Testis (tissue), 2 donors: ENCODE measurements around the gene ERAP2.

Experiments
- POLR2A ChIP-seq: fragments of 450-650 bp; IDR thresholded peaks from one replicate; pipeline ENCODE4 v1.6.1; 2017; ENCODE audit warnings: antibody characterized with exemption, mild to moderate bottlenecking, moderate library complexity
- TF ChIP-seq, protein P1 (sequence below), 3 experiments: fragments of 450-650 bp in 2 of 3; fragments of 200-600 bp in 1 of 3; sonication (generic) in 1 of 3; IDR thresholded peaks; one replicate each; pipeline ENCODE4 v1.5.1; 2016 to 2019; ENCODE audit warnings: antibody characterized with exemption in 3 of 3, mild to moderate bottlenecking in 2 of 3, moderate library complexity in 1 of 3

DNA sequence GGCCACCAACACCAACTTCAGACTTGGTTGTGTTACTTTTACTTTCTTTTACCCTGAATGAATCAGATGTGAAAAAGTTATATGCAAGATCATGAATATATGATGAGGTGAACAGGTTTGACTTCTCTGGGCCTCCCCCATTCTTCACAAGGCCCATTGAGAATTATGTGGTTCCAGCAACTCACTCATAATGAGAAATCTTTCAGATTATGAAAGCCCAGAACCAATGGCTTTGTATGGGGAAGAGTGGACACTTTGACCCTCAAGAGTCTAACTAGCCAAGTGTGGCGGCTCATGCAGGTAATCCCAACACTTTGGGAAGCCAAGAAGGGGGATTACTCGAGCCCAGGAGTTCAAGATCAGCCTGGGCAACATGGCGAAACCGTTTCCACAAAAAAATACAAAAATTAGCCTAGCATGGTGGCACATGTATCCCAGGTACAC is 43.5 kb downstream of the ERAP2 start:
- TF ChIP-seq, protein P1, sequence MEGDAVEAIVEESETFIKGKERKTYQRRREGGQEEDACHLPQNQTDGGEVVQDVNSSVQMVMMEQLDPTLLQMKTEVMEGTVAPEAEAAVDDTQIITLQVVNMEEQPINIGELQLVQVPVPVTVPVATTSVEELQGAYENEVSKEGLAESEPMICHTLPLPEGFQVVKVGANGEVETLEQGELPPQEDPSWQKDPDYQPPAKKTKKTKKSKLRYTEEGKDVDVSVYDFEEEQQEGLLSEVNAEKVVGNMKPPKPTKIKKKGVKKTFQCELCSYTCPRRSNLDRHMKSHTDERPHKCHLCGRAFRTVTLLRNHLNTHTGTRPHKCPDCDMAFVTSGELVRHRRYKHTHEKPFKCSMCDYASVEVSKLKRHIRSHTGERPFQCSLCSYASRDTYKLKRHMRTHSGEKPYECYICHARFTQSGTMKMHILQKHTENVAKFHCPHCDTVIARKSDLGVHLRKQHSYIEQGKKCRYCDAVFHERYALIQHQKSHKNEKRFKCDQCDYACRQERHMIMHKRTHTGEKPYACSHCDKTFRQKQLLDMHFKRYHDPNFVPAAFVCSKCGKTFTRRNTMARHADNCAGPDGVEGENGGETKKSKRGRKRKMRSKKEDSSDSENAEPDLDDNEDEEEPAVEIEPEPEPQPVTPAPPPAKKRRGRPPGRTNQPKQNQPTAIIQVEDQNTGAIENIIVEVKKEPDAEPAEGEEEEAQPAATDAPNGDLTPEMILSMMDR (IDR thresholded peaks at IDR 0.05) = no peak
- no peak for TF ChIP-seq POLR2A
